ENCODE measurements around the gene KIF11. TPM values are rescaled to one million over a fixed set of nuclear protein-coding genes. Genes with fewer than 3 reads are reported as not detected.

KIF11 gene
- total RNA-seq, 4 donors from 2014 or later = under 0.01 to 1.0 (median 0.56) TPM

GRCh38 chr10:92681306-92681834, 88.4 kb downstream of the KIF11 start:
- Histone ChIP-seq H3K36me3 (no peaks in the 10 kb centered on the region), H3K27ac (no peak overlapping the region), H3K4me3 (no peak overlapping the region), H3K4me1 (no peaks in the 10 kb centered on the region), H3K27me3 (no peaks in the 10 kb centered on the region), H3K9me3 (peaks cover 0 to 28% (median 0%) of the 10 kb centered on the region in 4 donors)
- TF ChIP-seq CTCF (IDR thresholded peaks at IDR 0.05) (no peak), POLR2A (IDR thresholded peaks at IDR 0.05) (no peak), EP300 (IDR thresholded peaks at IDR 0.05) (no peak)
- 62 to 76% methylated on average over 2 of the region's 2 CpGs for WGBS, 2 donors
- DNase-seq (ENCODE audit: low spot score in 2 of 2) = no peak

- no peak for TF ChIP-seq EP300 (IDR thresholded peaks at IDR 0.05)
- no peak for TF ChIP-seq CTCF (IDR thresholded peaks at IDR 0.05)
- no peak for TF ChIP-seq POLR2A (IDR thresholded peaks at IDR 0.05)
- DNase-seq (ENCODE audit: low spot score in 2 of 2) = no peak
- H3K27me3 ChIP-seq = peaks cover 0 to 55% of the 10 kb centered on the region in 2 donors
- H3K9me3 ChIP-seq = peaks cover 0 to 24% (median 0%) of the 10 kb centered on the region in 4 donors
- H3K36me3 ChIP-seq = no peaks in the 10 kb centered on the region
- 46 to 48% methylated on average over 5 of the region's 5 CpGs for WGBS, 2 donors
- no peak overlapping the region for H3K27ac ChIP-seq
- H3K4me3 ChIP-seq = peak overlapping the region in 3 of 4 donors; percentile 40 to 63 (median 57)
- H3K4me1 ChIP-seq = peaks cover 0 to 25% (median 7%) of the 10 kb centered on the region in 4 donors
Observed at GRCh38 chr10:92688573-92688926, 95.6 kb downstream of the KIF11 start.

GRCh38 chr10:92688927-92689662, 96.2 kb downstream of the KIF11 start:
- Histone ChIP-seq H3K4me1 (peaks cover 0 to 25% (median 7%) of the 10 kb centered on the region in 4 donors), H3K4me3 (peak overlapping the region; percentile 40 to 63 (median 53)), H3K27ac (peak overlapping the region in 3 of 4 donors; percentile 63 to 75 (median 70)), H3K9me3 (peaks cover 0 to 21% (median 0%) of the 10 kb centered on the region in 4 donors), H3K36me3 (no peaks in the 10 kb centered on the region), H3K27me3 (peaks cover 0 to 60% of the 10 kb centered on the region in 2 donors)
- TF ChIP-seq EP300 (IDR thresholded peaks at IDR 0.05) (no peak), POLR2A (IDR thresholded peaks at IDR 0.05) (no peak), CTCF (IDR thresholded peaks at IDR 0.05) (no peak)
- WGBS, 2 donors = 2 to 3% methylated on average over 20 to 35 of the region's 63 CpGs
- DNase-seq (ENCODE audit: low spot score in 2 of 2) = no peak

GRCh38 chr10:92689663-92690210, 96.8 kb downstream of the KIF11 start, which contains the start of gene HHEX:
Gene HHEX (plus strand): TSS chr10:92689955. CDS start chr10:92689987, 32 bp downstream.
- Histone ChIP-seq H3K36me3 (no peaks in the 10 kb centered on the region), H3K4me3 (peak within 1 kb of the TSS; percentile 49 to 65 (median 56)), H3K27me3 (peaks cover 0 to 67% of the 10 kb centered on the region in 2 donors), H3K9me3 (peaks cover 0 to 20% (median 0%) of the 10 kb centered on the region in 4 donors), H3K27ac (peak within 1 kb of the TSS; percentile 51 to 88 (median 85)), H3K4me1 (peaks cover 0 to 25% (median 7%) of the 10 kb centered on the region in 4 donors)
- WGBS, 2 donors = 2 to 4% methylated on average over 9 to 45 of the region's 79 CpGs
- TF ChIP-seq CTCF (IDR thresholded peaks at IDR 0.05) = no peak
- TF ChIP-seq EP300 (IDR thresholded peaks at IDR 0.05) = no peak
- TF ChIP-seq POLR2A (IDR thresholded peaks at IDR 0.05) = peak in 1 of 2 donors; percentile 13
- DNase-seq (ENCODE audit: low spot score in 2 of 2) = no peak

Data from tibial nerve (tissue), 4 donors.